H9 (cell line): ENCODE data around the gene P2RY8. TPM values are rescaled to one million over a fixed set of nuclear protein-coding genes. Genes with fewer than 3 reads are reported as not detected.

Experiments used
- DNase-seq: peaks from one replicate; pipeline ENCODE4 v3.0.0-alpha.2; 2017
- H2AFZ ChIP-seq: one replicate; pipeline ENCODE4 v1.6.1; 2013; ENCODE audit warnings: mild to moderate bottlenecking, low read length, control low read depth, moderate library complexity
- H2AK5ac ChIP-seq: 2 replicates; pipeline ENCODE4 v1.6.1; 2013; ENCODE audit warnings: low read length, control low read depth, mixed read lengths; ENCODE audit not compliant: insufficient read length
- H2BK120ac ChIP-seq: one replicate; pipeline ENCODE4 v1.6.1; 2013; ENCODE audit warnings: low read depth, mild to moderate bottlenecking, low read length, control low read depth, inconsistent platforms; ENCODE audit not compliant: poor library complexity, severe bottlenecking
- H2BK12ac ChIP-seq: 2 replicates; pipeline ENCODE4 v1.6.1; 2013; ENCODE audit warnings: low read length, control low read depth, mixed read lengths, low read depth; ENCODE audit not compliant: insufficient read length
- H2BK15ac ChIP-seq: 2 replicates; pipeline ENCODE4 v1.6.1; 2013; ENCODE audit warnings: low read depth, low read length, control low read depth
- H2BK20ac ChIP-seq: one replicate; pipeline ENCODE4 v1.6.1; 2013; ENCODE audit warnings: low read depth, mild to moderate bottlenecking, low read length, control low read depth, inconsistent platforms; ENCODE audit not compliant: poor library complexity, severe bottlenecking
- H2BK5ac ChIP-seq: 2 replicates; pipeline ENCODE4 v1.6.1; 2013; ENCODE audit warnings: low read length, control low read depth, mixed read lengths; ENCODE audit not compliant: insufficient read length
- H3K14ac ChIP-seq: 2 replicates; pipeline ENCODE4 v1.6.1; 2013; ENCODE audit warnings: low read length, control low read depth; ENCODE audit not compliant: insufficient read depth
- H3K18ac ChIP-seq: 2 replicates; pipeline ENCODE4 v1.6.1; 2013; ENCODE audit warnings: low read depth, mild to moderate bottlenecking, mixed read lengths, low read length, control low read depth; ENCODE audit not compliant: insufficient read length
- H3K23ac ChIP-seq: 2 replicates; pipeline ENCODE4 v1.6.1; 2013; ENCODE audit warnings: low read length, control low read depth, mixed read lengths, low read depth; ENCODE audit not compliant: insufficient read length
- H3K23me2 ChIP-seq: 2 replicates; pipeline ENCODE4 v1.6.1; 2013; ENCODE audit warnings: low read depth, mild to moderate bottlenecking, mixed read lengths, low read length, control low read depth; ENCODE audit not compliant: insufficient read length, poor library complexity, severe bottlenecking
- H3K27ac ChIP-seq: 2 replicates; pipeline ENCODE4 v1.5.1; 2013; ENCODE audit warnings: low read length, control low read depth, mixed read lengths, low read depth; ENCODE audit not compliant: insufficient read length
- H3K27me3 ChIP-seq: 2 replicates; pipeline ENCODE4 v1.6.1; 2013; ENCODE audit warnings: low read length, control low read depth, inconsistent platforms; ENCODE audit not compliant: insufficient read depth
- H3K4ac ChIP-seq: 2 replicates; pipeline ENCODE4 v1.6.1; 2013; ENCODE audit warnings: low read depth, mild to moderate bottlenecking, control low read depth, inconsistent platforms, low read length, moderate library complexity
- H3K4me1 ChIP-seq: 2 replicates; pipeline ENCODE4 v1.6.1; 2013; ENCODE audit warnings: low read length, control low read depth, inconsistent platforms; ENCODE audit not compliant: insufficient read depth
- H3K4me2 ChIP-seq: 2 replicates; pipeline ENCODE4 v1.6.1; 2013; ENCODE audit warnings: low read length, control low read depth, mixed read lengths; ENCODE audit not compliant: insufficient read length, insufficient read depth
- H3K56ac ChIP-seq: 2 replicates; pipeline ENCODE4 v1.6.1; 2013; ENCODE audit warnings: low read depth, mild to moderate bottlenecking, mixed read lengths, low read length, control low read depth; ENCODE audit not compliant: insufficient read length
- H3K79me1 ChIP-seq: 2 replicates; pipeline ENCODE4 v1.6.1; 2013; ENCODE audit warnings: low read depth, mild to moderate bottlenecking, moderate library complexity, low read length, control low read depth, inconsistent platforms; ENCODE audit not compliant: insufficient read depth, poor library complexity, severe bottlenecking
- H3K79me2 ChIP-seq: 2 replicates; pipeline ENCODE4 v1.6.1; 2013; ENCODE audit warnings: low read length, control low read depth, inconsistent platforms; ENCODE audit not compliant: insufficient read depth
- H3K9ac ChIP-seq: 2 replicates; pipeline ENCODE4 v1.6.1; 2013; ENCODE audit warnings: low read length, control low read depth, mixed read lengths; ENCODE audit not compliant: insufficient read length; ENCODE audit errors: extremely low read depth
- H3K9me3 ChIP-seq: one replicate; pipeline ENCODE4 v1.6.1; 2013; ENCODE audit warnings: low read depth, low read length, inconsistent platforms; ENCODE audit not compliant: control insufficient read depth
- H3T11ph ChIP-seq: one replicate; pipeline ENCODE4 v1.6.1; 2013; ENCODE audit warnings: mild to moderate bottlenecking, low read length, control low read depth, inconsistent platforms
- H4K20me1 ChIP-seq: one replicate; pipeline ENCODE4 v1.6.1; 2013; ENCODE audit not compliant: control insufficient read depth, insufficient read length, insufficient read depth
- H4K5ac ChIP-seq: 2 replicates; pipeline ENCODE4 v1.6.1; 2013; ENCODE audit warnings: low read depth, mild to moderate bottlenecking, mixed read lengths, low read length, control low read depth; ENCODE audit not compliant: insufficient read length
- H4K8ac ChIP-seq: replicated peaks from 2 replicates; pipeline ENCODE4 v1.6.1; 2013; ENCODE audit warnings: low read length, control low read depth, mixed read lengths, low read depth; ENCODE audit not compliant: insufficient read length
- H4K91ac ChIP-seq: 2 replicates; pipeline ENCODE4 v1.6.1; 2013; ENCODE audit warnings: low read depth, mild to moderate bottlenecking, moderate library complexity, mixed read lengths, low read length, control low read depth; ENCODE audit not compliant: insufficient read length
- H3K27ac Mint-ChIP-seq, 3 experiments: 2 replicates in 2 of 3; 3 replicates in 1 of 3; pipeline ENCODE4 v1.8.0; 2020 to 2021; ENCODE audit warnings: mixed read lengths in 3 of 3, mild to moderate bottlenecking in 1 of 3, moderate library complexity in 1 of 3
- H3K27me3 Mint-ChIP-seq: 2 replicates; pipeline ENCODE4 v1.8.0; 2021; ENCODE audit warnings: low read depth, mild to moderate bottlenecking, moderate library complexity, mixed read lengths
- H3K36me3 Mint-ChIP-seq, 3 experiments: 2 replicates in 2 of 3; 3 replicates in 1 of 3; pipeline ENCODE4 v1.8.0; 2020 to 2021; ENCODE audit warnings: low read depth in 3 of 3, mixed read lengths in 3 of 3; ENCODE audit not compliant: insufficient read depth in 1 of 3
- H3K4me1 Mint-ChIP-seq, 2 experiments: 2 replicates each; pipeline ENCODE4 v1.8.0; 2020; ENCODE audit warnings: mixed read lengths in 2 of 2
- H3K4me3 Mint-ChIP-seq, 2 experiments: 2 replicates in 1 of 2; 3 replicates in 1 of 2; pipeline ENCODE4 v1.8.0; 2020 to 2021; ENCODE audit warnings: mild to moderate bottlenecking in 2 of 2, mixed read lengths in 2 of 2, moderate library complexity in 1 of 2
- H3K9me3 Mint-ChIP-seq, 2 experiments: 2 replicates in 1 of 2; 3 replicates in 1 of 2; pipeline ENCODE4 v1.8.0; 2020; ENCODE audit warnings: mild to moderate bottlenecking in 2 of 2, mixed read lengths in 2 of 2, moderate library complexity in 1 of 2
- CTCF ChIP-seq: fragments of 200-600 bp; sonication (generic); conservative IDR thresholded peaks from 3 replicates; pipeline ENCODE4 v1.8.0; 2021; ENCODE audit warnings: antibody characterized with exemption, mild to moderate bottlenecking
- WGBS: extraction: QIAGEN DNeasy Blood & Tissue Kit; methylation state at CpG from one replicate; pipeline ENCODE4 v1.1.7; 2013; ENCODE audit warnings: missing lambda C conversion rate, low lambda C conversion rate, mixed read lengths; ENCODE audit not compliant: insufficient read length; ENCODE audit errors: extremely low coverage; 5-methylcytosine and 5-hydroxymethylcytosine counted together
- total RNA-seq: library from RNA; stranded (reverse); gene quantifications from 2 replicates; pipeline ENCODE4 v1.2.1, GENCODE V29; 2021

The P2RY8 gene
- total RNA-seq, 1 experiment from 2014 or later: not detected

- H3K27ac Mint-ChIP-seq: no peak overlapping the region
- no peak overlapping the region for H4K8ac ChIP-seq
- H3K4me3 Mint-ChIP-seq: no peak overlapping the region
Observed at GRCh38 chrX:1416965-1417760, 119.8 kb downstream of the P2RY8 start.

More at GRCh38 chrX:1416965-1417760, 119.8 kb downstream of the P2RY8 start:
- H3K27ac ChIP-seq: no peak overlapping the region
- H2BK15ac ChIP-seq: no peak overlapping the region
- no peak overlapping the region for H3K4ac ChIP-seq
- H3K9ac ChIP-seq: no peak overlapping the region
- H3K36me3 Mint-ChIP-seq: peaks cover 41 to 55% (median 48%) of the 10 kb centered on the region in 3 experiments
- no peak overlapping the region for H3T11ph ChIP-seq
- H2BK12ac ChIP-seq: no peak overlapping the region
- no peak overlapping the region for H3K18ac ChIP-seq
- no peak overlapping the region for H4K91ac ChIP-seq
- H3K23ac ChIP-seq: no peak overlapping the region
- no peak overlapping the region for H3K4me2 ChIP-seq
- H3K79me1 ChIP-seq: no peaks in the 10 kb centered on the region
- no peak overlapping the region for H3K14ac ChIP-seq
- peaks cover 7 to 8% of the 10 kb centered on the region in 2 experiments; a peak in 4 of 5 replicates for H3K9me3 Mint-ChIP-seq
- H3K4me1 Mint-ChIP-seq: peaks cover 9 to 12% of the 10 kb centered on the region in 2 experiments
- H3K4me1 ChIP-seq: no peaks in the 10 kb centered on the region
- no peak overlapping the region for H4K5ac ChIP-seq
- no peaks in the 10 kb centered on the region for H3K27me3 ChIP-seq
- no peak for DNase-seq
- no peak overlapping the region for H2BK20ac ChIP-seq
- H4K20me1 ChIP-seq: no peaks in the 10 kb centered on the region
- WGBS: no CpG with 5 or more reads among the region's 14 CpGs
- no peaks in the 10 kb centered on the region for H3K79me2 ChIP-seq
- no peak overlapping the region for H2BK120ac ChIP-seq
- H3K56ac ChIP-seq: no peak overlapping the region
- no peak overlapping the region for H2AFZ ChIP-seq
- H2AK5ac ChIP-seq: no peak overlapping the region
- no peak for TF ChIP-seq CTCF
- peaks cover 2% of the 10 kb centered on the region; the same call in 1 of the 2 replicates for H3K27me3 Mint-ChIP-seq
- no peaks in the 10 kb centered on the region for H3K23me2 ChIP-seq
- H2BK5ac ChIP-seq: no peak overlapping the region
- H3K9me3 ChIP-seq: peaks cover 9% of the 10 kb centered on the region
